Gastroesophageal sphincter (tissue), 4 donors: Measurements from ENCODE around the gene PCNX4. TPM values are rescaled to one million over a fixed set of nuclear protein-coding genes. Genes with fewer than 3 reads are reported as not detected.
A peak's percentile ranks its signal among the peaks of the same experiment; 100 is the strongest.

Experiments used
- ATAC-seq: fragments of 150-250 bp; one replicate; pipeline ENCODE4 v1.9.1; 2016; ENCODE audit warnings: mild to moderate bottlenecking, moderate library complexity
- H3K27ac ChIP-seq, 4 donors: fragments of 200-600 bp; sonication (generic) in 3 of 4; 1 replicate in 3 of 4; 2 replicates in 1 of 4; pipeline ENCODE4 v1.5.1; 2016 to 2019
- H3K27me3 ChIP-seq: fragments of 200-600 bp; sonication (generic); one replicate; pipeline ENCODE4 v1.5.1; 2019
- H3K36me3 ChIP-seq, 2 donors: fragments of 200-600 bp; sonication (generic); one replicate each; pipeline ENCODE4 v1.5.1; 2019; ENCODE audit warnings: control low read depth in 1 of 2
- H3K4me1 ChIP-seq, 3 donors: fragments of 200-600 bp; sonication (generic); 1 replicate in 2 of 3; 2 replicates in 1 of 3; pipeline ENCODE4 v1.5.1; 2016 to 2019; ENCODE audit warnings: control low read depth in 2 of 3
- H3K4me3 ChIP-seq, 2 donors: fragments of 200-600 bp; sonication (generic); one replicate each; pipeline ENCODE4 v1.5.1; 2019; ENCODE audit warnings: mild to moderate bottlenecking in 1 of 2, moderate library complexity in 1 of 2
- H3K9me3 ChIP-seq, 3 donors: fragments of 200-600 bp; sonication (generic); one replicate each; pipeline ENCODE4 v1.5.1; 2017 to 2019; ENCODE audit warnings: control low read depth in 2 of 3
- CTCF ChIP-seq, 4 experiments: fragments of 200-600 bp in 2 of 4; fragments of 450-650 bp in 2 of 4; sonication (generic) in 1 of 4; IDR thresholded peaks; one replicate each; pipeline ENCODE4 v1.5.1; 2017 to 2019; ENCODE audit warnings: antibody characterized with exemption in 4 of 4, mild to moderate bottlenecking in 2 of 4, moderate library complexity in 2 of 4
- EP300 ChIP-seq: sonication (generic); formaldehyde crosslinking; IDR thresholded peaks from one replicate; pipeline ENCODE4 v1.6.1; 2017; ENCODE audit warnings: antibody characterized with exemption, mild to moderate bottlenecking
- POLR2A ChIP-seq, 2 donors: fragments of 450-650 bp; IDR thresholded peaks; one replicate each; pipeline ENCODE4 v1.6.1; 2017; ENCODE audit warnings: antibody characterized with exemption in 2 of 2, mild to moderate bottlenecking in 2 of 2, moderate library complexity in 1 of 2
- POLR2AphosphoS5 ChIP-seq: sonication (generic); formaldehyde crosslinking; IDR thresholded peaks from one replicate; pipeline ENCODE4 v1.6.1; 2017; ENCODE audit warnings: antibody characterized with exemption
- WGBS, 2 donors: methylation state at CpG; one replicate each; pipeline ENCODE4 v1.1.5; 2018; ENCODE audit warnings: low coverage in 1 of 2; 5-methylcytosine and 5-hydroxymethylcytosine counted together
- total RNA-seq, 4 donors: library from RNA; depleted of rRNA; stranded (reverse); fragments of >200 nt; gene quantifications; one replicate each; pipeline ENCODE4 v1.1.0, GENCODE V29; 2016

The PCNX4 gene
- total RNA-seq, 4 donors from 2014 or later: 30.0 to 65.7 (median 40.2) TPM

- Histone ChIP-seq H3K4me1 (peaks cover 2 to 52% (median 10%) of the 10 kb centered on the region in 3 donors), H3K36me3 (no peaks in the 10 kb centered on the region), H3K9me3 (no peaks in the 10 kb centered on the region), H3K27me3 (no peaks in the 10 kb centered on the region), H3K4me3 (no peak overlapping the region), H3K27ac (peak overlapping the region in 3 of 4 donors; percentile 6 to 45 (median 24))
- ATAC-seq: peak; percentile 60
- no CpG with 5 or more reads among the region's 2 CpGs for WGBS, 2 donors
- no peak for TF ChIP-seq POLR2AphosphoS5
These were observed 69.7 kb downstream of the PCNX4 start for GRCh38 chr14:60161196-60162107.

GRCh38 chr14:60163693-60164092 lies 72.0 kb downstream of the PCNX4 start:
- 81 to 87% methylated on average over 6 of the region's 6 CpGs for WGBS, 2 donors
- ATAC-seq: no peak
- peak overlapping the region in 1 of 2 donors; percentile 78 for H3K4me3 ChIP-seq

GRCh38 chr14:60164404-60164711 lies 72.6 kb downstream of the PCNX4 start:
- WGBS, 2 donors: 0 to 14% methylated on average over 3 to 5 of the region's 5 CpGs
- Histone ChIP-seq H3K4me3 (peak overlapping the region; percentile 78 to 90), H3K27me3 (no peaks in the 10 kb centered on the region), H3K36me3 (no peaks in the 10 kb centered on the region), H3K9me3 (no peaks in the 10 kb centered on the region), H3K4me1 (peaks cover 2 to 52% (median 10%) of the 10 kb centered on the region in 3 donors), H3K27ac (peak overlapping the region; percentile 87 to 96 (median 94))
- TF ChIP-seq POLR2AphosphoS5 (no peak), POLR2A (IDR thresholded peaks at IDR 0.05) (no peak), CTCF (IDR thresholded peaks at IDR 0.05) (no peak), EP300 (no peak)
- no peak for ATAC-seq

More at GRCh38 chr14:60163693-60164092, 72.0 kb downstream of the PCNX4 start:
- Histone ChIP-seq H3K27ac (no peak overlapping the region), H3K36me3 (no peaks in the 10 kb centered on the region), H3K4me1 (peaks cover 2 to 52% (median 10%) of the 10 kb centered on the region in 3 donors), H3K27me3 (no peaks in the 10 kb centered on the region), H3K9me3 (no peaks in the 10 kb centered on the region)
- TF ChIP-seq EP300: no peak
- no peak for TF ChIP-seq CTCF (IDR thresholded peaks at IDR 0.05)
- TF ChIP-seq POLR2AphosphoS5: no peak
- no peak for TF ChIP-seq POLR2A (IDR thresholded peaks at IDR 0.05)

GRCh38 chr14:60164712-60165546 lies 73.2 kb downstream of the PCNX4 start, which contains the start of gene DHRS7:
Gene DHRS7 (minus strand): TSS chr14:60165398. CDS start chr14:60165309, 89 bp downstream.
- H3K36me3 ChIP-seq: no peaks in the 10 kb centered on the region
- peak; percentile 96 for ATAC-seq
- H3K4me3 ChIP-seq: peak within 1 kb of the TSS; percentile 78 to 90
- H3K27ac ChIP-seq: peak within 1 kb of the TSS; percentile 87 to 96 (median 94)
- no peaks in the 10 kb centered on the region for H3K27me3 ChIP-seq
- H3K9me3 ChIP-seq: no peaks in the 10 kb centered on the region
- 0% methylated on average over 5 to 8 of the region's 68 CpGs for WGBS, 2 donors
- TF ChIP-seq CTCF (IDR thresholded peaks at IDR 0.05): peak in 3 of 4 experiments; percentile 51 to 82 (median 62)
- peak; percentile 61 for TF ChIP-seq POLR2AphosphoS5
- TF ChIP-seq EP300: no peak
- TF ChIP-seq POLR2A (IDR thresholded peaks at IDR 0.05): peak; percentile 76 to 78
- peaks cover 2 to 52% (median 10%) of the 10 kb centered on the region in 3 donors for H3K4me1 ChIP-seq

- 3 to 5% methylated on average over 3 to 4 of the region's 4 CpGs for WGBS, 2 donors
- H3K27ac ChIP-seq: peak overlapping the region; percentile 87 to 96 (median 94)
- H3K4me1 ChIP-seq: peaks cover 2 to 50% (median 10%) of the 10 kb centered on the region in 3 donors
- ATAC-seq: no peak
- H3K27me3 ChIP-seq: no peaks in the 10 kb centered on the region
- H3K36me3 ChIP-seq: no peaks in the 10 kb centered on the region
- H3K9me3 ChIP-seq: no peaks in the 10 kb centered on the region
- TF ChIP-seq POLR2A (IDR thresholded peaks at IDR 0.05) (no peak), POLR2AphosphoS5 (no peak), EP300 (no peak), CTCF (IDR thresholded peaks at IDR 0.05) (no peak)
- peak overlapping the region; percentile 78 to 90 for H3K4me3 ChIP-seq
These were observed 73.8 kb downstream of the PCNX4 start for GRCh38 chr14:60165547-60165876.
